ENCODE results near the gene PTPMT1. TPM values are rescaled to one million over a fixed set of nuclear protein-coding genes. Genes with fewer than 3 reads are reported as not detected.

The PTPMT1 gene
- total RNA-seq, 1 experiment from 2014 or later: 44.6 TPM

- Mint-ChIP-seq H3K9me3 (ENCODE audit: unreplicated experiment) (no peaks in the 10 kb centered on the region), H3K27me3 (ENCODE audit: insufficient read depth, unreplicated experiment) (no peaks in the 10 kb centered on the region), H3K36me3 (ENCODE audit: insufficient read depth, unreplicated experiment) (peaks cover 40% of the 10 kb centered on the region), H3K4me1 (ENCODE audit: insufficient read depth, unreplicated experiment) (peaks cover 9% of the 10 kb centered on the region), H3K27ac (ENCODE audit: low read depth, unreplicated experiment) (peak overlapping the region; percentile 14), H3K4me3 (ENCODE audit: unreplicated experiment) (no peak overlapping the region)
- ChIA-PET CTCF (interaction anchor here (0.7 kb wide), 1 partner anchor 13 kb away, joined by 3 read pairs; no protein-coding TSS in a partner anchor), POLR2A (interaction anchor here (0.6 kb wide), 1 partner anchor 126 kb away, joined by 4 read pairs; no protein-coding TSS in a partner anchor)
- DNase-seq (ENCODE audit: unreplicated experiment): peak; percentile 23
- intact Hi-C loops (cut with micrococcal nuclease): no loop called here
- BruUV-seq (replicated peaks): no TSS peak
- TF ChIP-seq CTCF (IDR thresholded peaks at IDR 0.05; ENCODE audit: unreplicated experiment): no peak
Measured at GRCh38 chr11:47587039-47587716, 21.8 kb downstream of the PTPMT1 start.

GRCh38 chr11:47587723-47588326 lies 22.4 kb downstream of the PTPMT1 start:
- no peak for DNase-seq (ENCODE audit: unreplicated experiment)
- Mint-ChIP-seq H3K4me1 (ENCODE audit: insufficient read depth, unreplicated experiment) (peaks cover 9% of the 10 kb centered on the region), H3K9me3 (ENCODE audit: unreplicated experiment) (no peaks in the 10 kb centered on the region), H3K27ac (ENCODE audit: low read depth, unreplicated experiment) (peak overlapping the region; percentile 14), H3K36me3 (ENCODE audit: insufficient read depth, unreplicated experiment) (peaks cover 34% of the 10 kb centered on the region), H3K27me3 (ENCODE audit: insufficient read depth, unreplicated experiment) (peaks cover under 1% of the 10 kb centered on the region), H3K4me3 (ENCODE audit: unreplicated experiment) (no peak overlapping the region)
- intact Hi-C loops (cut with micrococcal nuclease): no loop called here
- POLR2A ChIA-PET: no interaction called here
- no TSS peak for BruUV-seq (replicated peaks)
- CTCF ChIA-PET: interaction anchor here (0.8 kb wide), 1 partner anchor 27 kb away, joined by 3 read pairs; no protein-coding TSS in a partner anchor
- no peak for TF ChIP-seq CTCF (IDR thresholded peaks at IDR 0.05; ENCODE audit: unreplicated experiment)

- H3K36me3 Mint-ChIP-seq (ENCODE audit: insufficient read depth, unreplicated experiment): peaks cover 21% of the 10 kb centered on the region
- no peak for TF ChIP-seq CTCF (IDR thresholded peaks at IDR 0.05; ENCODE audit: unreplicated experiment)
- ChIA-PET CTCF (no interaction called here), POLR2A (no interaction called here)
- BruUV-seq (replicated peaks): no TSS peak
- intact Hi-C loops (cut with micrococcal nuclease): no loop called here
- no peaks in the 10 kb centered on the region for H3K9me3 Mint-ChIP-seq (ENCODE audit: unreplicated experiment)
- no peak overlapping the region for H3K27ac Mint-ChIP-seq (ENCODE audit: low read depth, unreplicated experiment)
- no peak overlapping the region for H3K4me3 Mint-ChIP-seq (ENCODE audit: unreplicated experiment)
- peaks cover 9% of the 10 kb centered on the region for H3K4me1 Mint-ChIP-seq (ENCODE audit: insufficient read depth, unreplicated experiment)
- no peak for DNase-seq (ENCODE audit: unreplicated experiment)
- peaks cover 14% of the 10 kb centered on the region for H3K27me3 Mint-ChIP-seq (ENCODE audit: insufficient read depth, unreplicated experiment)
Measured at GRCh38 chr11:47589118-47589517, 23.7 kb downstream of the PTPMT1 start.

- peaks cover 18% of the 10 kb centered on the region for H3K27me3 Mint-ChIP-seq (ENCODE audit: insufficient read depth, unreplicated experiment)
- no TSS peak for BruUV-seq (replicated peaks)
- DNase-seq (ENCODE audit: unreplicated experiment): no peak
- H3K9me3 Mint-ChIP-seq (ENCODE audit: unreplicated experiment): no peaks in the 10 kb centered on the region
- ChIA-PET CTCF (no interaction called here), POLR2A (no interaction called here)
- peaks cover 9% of the 10 kb centered on the region for H3K4me1 Mint-ChIP-seq (ENCODE audit: insufficient read depth, unreplicated experiment)
- H3K27ac Mint-ChIP-seq (ENCODE audit: low read depth, unreplicated experiment): no peak overlapping the region
- no peak overlapping the region for H3K4me3 Mint-ChIP-seq (ENCODE audit: unreplicated experiment)
- H3K36me3 Mint-ChIP-seq (ENCODE audit: insufficient read depth, unreplicated experiment): peaks cover 16% of the 10 kb centered on the region
- intact Hi-C loops (cut with micrococcal nuclease): no loop called here
- no peak for TF ChIP-seq CTCF (IDR thresholded peaks at IDR 0.05; ENCODE audit: unreplicated experiment)
Measured at GRCh38 chr11:47589584-47589976, 24.2 kb downstream of the PTPMT1 start.
